Common myeloid progenitor, CD34-positive (primary cell): ENCODE data around the gene ACSL1.

Source experiments
- CTCF ChIA-PET: fragments of 350-600 bp; sonication (Branson Sonifier 250); formaldehyde crosslinking; loops from one replicate; lab custom pipeline; 2021; ENCODE audit warnings: antibody characterized with exemption; lab: Charles Lee
- POLR2A ChIA-PET: fragments of 350-600 bp; sonication (Branson Sonifier 250); formaldehyde crosslinking; loops from one replicate; lab custom pipeline; 2021; ENCODE audit warnings: antibody characterized with exemption; lab: Charles Lee
- DNase-seq, 3 donors: peaks; one replicate each; pipeline versions ENCODE4 v3.0.0 to v3.0.0-alpha.2; 2013
- H3K27ac ChIP-seq, 2 experiments: 1 replicate in 1 of 2; 2 replicates in 1 of 2; pipeline ENCODE4 v1.7.0; 2013; ENCODE audit warnings: inconsistent platforms in 2 of 2, low read length in 2 of 2, mild to moderate bottlenecking in 2 of 2, low read depth in 1 of 2, moderate library complexity in 1 of 2; ENCODE audit not compliant: severe bottlenecking in 2 of 2, insufficient read depth in 1 of 2, poor library complexity in 1 of 2
- H3K27me3 ChIP-seq, 5 experiments: replicated peaks in 2 of 5; 1 replicate in 3 of 5; 2 replicates in 2 of 5; pipeline versions ENCODE4 v1.6.1 to v1.7.0; 2013; ENCODE audit warnings: low read length in 4 of 5, mild to moderate bottlenecking in 2 of 5, moderate library complexity in 2 of 5, inconsistent platforms in 1 of 5; ENCODE audit not compliant: insufficient read depth in 5 of 5, control insufficient read depth in 4 of 5
- H3K36me3 ChIP-seq, 4 experiments: 1 replicate in 2 of 4; 2 replicates in 2 of 4; pipeline versions ENCODE4 v1.6.1 to v1.7.0; 2013; ENCODE audit warnings: low read length in 3 of 4, control low read depth in 1 of 4, mild to moderate bottlenecking in 1 of 4; ENCODE audit not compliant: control insufficient read depth in 4 of 4, insufficient read depth in 4 of 4
- H3K4me1 ChIP-seq, 4 experiments: 1 replicate in 3 of 4; 2 replicates in 1 of 4; pipeline versions ENCODE4 v1.6.1 to v1.7.1; 2013; ENCODE audit warnings: low read length in 3 of 4, mild to moderate bottlenecking in 3 of 4, control low read depth in 1 of 4, inconsistent platforms in 1 of 4, moderate library complexity in 1 of 4; ENCODE audit not compliant: control insufficient read depth in 4 of 4, insufficient read depth in 4 of 4; ENCODE audit errors: control extremely low read depth in 1 of 4
- H3K4me3 ChIP-seq, 7 experiments: 1 replicate in 4 of 7; 2 replicates in 3 of 7; pipeline versions ENCODE4 v1.5.1 to v1.7.0; 2013; ENCODE audit warnings: mild to moderate bottlenecking in 7 of 7, low read length in 6 of 7, moderate library complexity in 6 of 7, inconsistent platforms in 2 of 7, low read depth in 2 of 7, control low read depth in 1 of 7; ENCODE audit not compliant: insufficient read depth in 4 of 7, control insufficient read depth in 1 of 7; ENCODE audit errors: extremely low read depth in 1 of 7
- H3K9me3 ChIP-seq, 5 experiments: 1 replicate in 4 of 5; 2 replicates in 1 of 5; pipeline versions ENCODE4 v1.6.1 to v1.7.1; 2013; ENCODE audit warnings: low read length in 4 of 5, mild to moderate bottlenecking in 2 of 5, inconsistent platforms in 1 of 5, low read depth in 1 of 5, moderate library complexity in 1 of 5; ENCODE audit not compliant: control insufficient read depth in 4 of 5, insufficient read depth in 2 of 5; ENCODE audit errors: control extremely low read depth in 1 of 5
- WGBS: methylation state at CpG from one replicate; pipeline ENCODE4 v1.1.5; 2013; ENCODE audit not compliant: insufficient coverage; 5-methylcytosine and 5-hydroxymethylcytosine counted together

Gene ACSL1

GRCh38 chr4:184798504-184798903, 27.3 kb downstream of the ACSL1 start:
- Histone ChIP-seq H3K4me3 (no peak overlapping the region), H3K36me3 (peaks cover 6 to 32% (median 17%) of the 10 kb centered on the region in 4 experiments), H3K27ac (no peak overlapping the region), H3K4me1 (peaks cover 0 to 2% (median 1%) of the 10 kb centered on the region in 4 experiments), H3K9me3 (peaks cover 0 to 3% (median 0%) of the 10 kb centered on the region in 5 experiments), H3K27me3 (no peaks in the 10 kb centered on the region)
- 96% methylated on average over 7 of the region's 7 CpGs for WGBS
- ChIA-PET POLR2A (no interaction called here), CTCF (no interaction called here)
- DNase-seq, result no peak

GRCh38 chr4:184796906-184797305, 28.9 kb downstream of the ACSL1 start:
- no peak overlapping the region for H3K27ac ChIP-seq
- peaks cover 8 to 18% (median 17%) of the 10 kb centered on the region in 4 experiments for H3K4me1 ChIP-seq
- no peaks in the 10 kb centered on the region for H3K27me3 ChIP-seq
- POLR2A ChIA-PET, result no interaction called here
- no peak for DNase-seq
- peaks cover 0 to 3% (median 0%) of the 10 kb centered on the region in 5 experiments for H3K9me3 ChIP-seq
- no peak overlapping the region for H3K4me3 ChIP-seq
- WGBS, result 100% methylated on average over 8 of the region's 9 CpGs
- CTCF ChIA-PET, result interaction anchor here (0.7 to 1.4 kb wide), 3 partner anchors 9 to 17 kb away, joined by 3 read pairs; no protein-coding TSS in a partner anchor
- peaks cover 6 to 28% (median 13%) of the 10 kb centered on the region in 4 experiments for H3K36me3 ChIP-seq

- POLR2A ChIA-PET, result no interaction called here
- H3K36me3 ChIP-seq, result peaks cover 5 to 23% (median 11%) of the 10 kb centered on the region in 4 experiments
Measured at GRCh38 chr4:184795214-184795844, 30.4 kb downstream of the ACSL1 start.

GRCh38 chr4:184794470-184794869, 31.3 kb downstream of the ACSL1 start:
- H3K27ac ChIP-seq, result no peak overlapping the region
- peaks cover 3 to 19% (median 11%) of the 10 kb centered on the region in 4 experiments for H3K36me3 ChIP-seq
- POLR2A ChIA-PET, result interaction anchor here (0.6 to 0.9 kb wide), 2 partner anchors 12 to 59 kb away, joined by 3 read pairs; no protein-coding TSS in a partner anchor
- H3K4me1 ChIP-seq, result peaks cover 21 to 35% (median 32%) of the 10 kb centered on the region in 4 experiments
- WGBS, result 98% methylated on average over 5 of the region's 5 CpGs
- DNase-seq, result no peak
- H3K27me3 ChIP-seq, result no peaks in the 10 kb centered on the region
- H3K4me3 ChIP-seq, result no peak overlapping the region
- CTCF ChIA-PET, result interaction anchor here (0.7 to 2.7 kb wide), 5 partner anchors 12 to 189 kb away, joined by 3 to 9 read pairs (median 5); no protein-coding TSS in a partner anchor
- H3K9me3 ChIP-seq, result peaks cover 0 to 3% (median 0%) of the 10 kb centered on the region in 5 experiments

More at GRCh38 chr4:184795214-184795844, 30.4 kb downstream of the ACSL1 start:
- Histone ChIP-seq H3K4me1 (peaks cover 17 to 33% (median 32%) of the 10 kb centered on the region in 4 experiments), H3K27ac (no peak overlapping the region), H3K27me3 (no peaks in the 10 kb centered on the region), H3K9me3 (peaks cover 0 to 3% (median 0%) of the 10 kb centered on the region in 5 experiments), H3K4me3 (no peak overlapping the region)
- CTCF ChIA-PET, result interaction anchor here (1.1 to 1.9 kb wide), 3 partner anchors 12 to 24 kb away, joined by 3 to 7 read pairs (median 5); no protein-coding TSS in a partner anchor
- DNase-seq, result no peak
- 98% methylated on average over 5 of the region's 9 CpGs for WGBS

GRCh38 chr4:184793735-184794355, 31.9 kb downstream of the ACSL1 start:
- H3K9me3 ChIP-seq, result peaks cover 0 to 3% (median 0%) of the 10 kb centered on the region in 5 experiments
- no peak overlapping the region for H3K4me3 ChIP-seq
- no peak overlapping the region for H3K27ac ChIP-seq
- H3K27me3 ChIP-seq, result no peaks in the 10 kb centered on the region
- POLR2A ChIA-PET, result interaction anchor here (0.6 to 1.3 kb wide), 3 partner anchors 11 to 60 kb away, joined by 3 to 5 read pairs (median 3); partner anchors contain the start of gene ACSL1
- 95% methylated on average over 6 of the region's 9 CpGs for WGBS
- peaks cover 21 to 35% (median 32%) of the 10 kb centered on the region in 4 experiments for H3K4me1 ChIP-seq
- CTCF ChIA-PET, result interaction anchor here (0.7 to 2.7 kb wide), 6 partner anchors 14 to 190 kb away, joined by 3 to 13 read pairs (median 7); no protein-coding TSS in a partner anchor
- peaks cover 6 to 19% (median 11%) of the 10 kb centered on the region in 4 experiments for H3K36me3 ChIP-seq
- DNase-seq, result no peak

GRCh38 chr4:184792950-184793555, 32.7 kb downstream of the ACSL1 start:
- Histone ChIP-seq H3K4me1 (peaks cover 21 to 35% (median 32%) of the 10 kb centered on the region in 4 experiments), H3K27me3 (no peaks in the 10 kb centered on the region), H3K36me3 (peaks cover 3 to 19% (median 12%) of the 10 kb centered on the region in 4 experiments), H3K4me3 (peak overlapping the region in 1 of 7 experiments; percentile 42), H3K27ac (peak overlapping the region in 1 of 2 experiments; percentile 17), H3K9me3 (peaks cover 0 to 3% (median 0%) of the 10 kb centered on the region in 5 experiments)
- CTCF ChIA-PET, result interaction anchor here (1.1 to 2.8 kb wide), 11 partner anchors 9 to 104 kb away, joined by 3 to 18 read pairs (median 5); no protein-coding TSS in a partner anchor
- POLR2A ChIA-PET, result interaction anchor here (0.6 to 1.3 kb wide), 5 partner anchors 10 to 191 kb away, joined by 3 to 10 read pairs (median 4); partner anchors contain the start of gene ACSL1
- 13% methylated on average over 7 of the region's 10 CpGs for WGBS
- DNase-seq, result peak; percentile 87 to 94 (median 91)
